Transverse colon (tissue), 3 donors: Measurements from ENCODE around the gene HID1.

Experiments
- CTCF ChIP-seq, 5 experiments: fragments of 200-600 bp in 3 of 5; fragments of 450-650 bp in 2 of 5; sonication (generic) in 3 of 5; IDR thresholded peaks; 1 replicate in 2 of 5; 2 replicates in 3 of 5; pipeline ENCODE4 v1.5.1; 2016 to 2017; ENCODE audit warnings: antibody characterized with exemption in 5 of 5, inconsistent platforms in 3 of 5, mild to moderate bottlenecking in 2 of 5, moderate library complexity in 1 of 5
- EP300 ChIP-seq: sonication (generic); formaldehyde crosslinking; IDR thresholded peaks from one replicate; pipeline ENCODE4 v1.6.1; 2017; ENCODE audit warnings: antibody characterized with exemption, low read depth
- POLR2A ChIP-seq: fragments of 450-650 bp; IDR thresholded peaks from one replicate; pipeline ENCODE4 v1.6.1; 2016; ENCODE audit warnings: antibody characterized with exemption, mild to moderate bottlenecking, moderate library complexity

GRCh38 chr17:75004371-75004770 is 31.8 kb upstream of the HID1 start:
- TF ChIP-seq CTCF (IDR thresholded peaks at IDR 0.05), result no peak
- no peak for TF ChIP-seq POLR2A
- TF ChIP-seq EP300, result no peak
